Measurements from ENCODE around the gene UBR1. TPM values are rescaled to one million over a fixed set of nuclear protein-coding genes. Genes with fewer than 3 reads are reported as not detected.
A peak's percentile ranks its signal among the peaks of the same experiment; 100 is the strongest.

UBR1 gene
- total RNA-seq, 3 donors from 2014 or later = 20.3 to 37.0 (median 26.8) TPM

GRCh38 chr15:42920519-42921341, 185.1 kb downstream of the UBR1 start, which contains the start of gene TTBK2:
Gene TTBK2, minus strand, starts transcription at chr15:42920778. Its CDS starts 42,161 bp downstream, at chr15:42878617.
- peak; percentile 99 for ATAC-seq
- DNase-seq = peak; percentile 98 to 99 (median 99)
- H3K4me3 ChIP-seq = peak within 1 kb of the TSS; percentile 98
- H3K9me3 ChIP-seq = no peaks in the 10 kb centered on the region
- H3K4me1 ChIP-seq (ENCODE audit: low read depth) = no peaks in the 10 kb centered on the region
- TF ChIP-seq CTCF (IDR thresholded peaks at IDR 0.05) = peak; percentile 12
- H3K36me3 ChIP-seq (ENCODE audit: low read depth) = no peaks in the 10 kb centered on the region
- intact Hi-C loops (cut with DNase I, micrococcal nuclease) = loop anchor here (10.0 kb wide), 1 partner anchor 216 kb away; no protein-coding TSS in a partner anchor

- intact Hi-C loops (cut with DNase I, micrococcal nuclease) = loop anchor here (10.0 kb wide), 1 partner anchor 215 kb away; no protein-coding TSS in a partner anchor
- DNase-seq = peak in 1 of 3 donors; percentile 43
- H3K4me3 ChIP-seq = peak overlapping the region; percentile 98
- no peaks in the 10 kb centered on the region for H3K4me1 ChIP-seq (ENCODE audit: low read depth)
- peak; percentile 8 for ATAC-seq
- TF ChIP-seq CTCF (IDR thresholded peaks at IDR 0.05) = no peak
- no peaks in the 10 kb centered on the region for H3K9me3 ChIP-seq
- H3K36me3 ChIP-seq (ENCODE audit: low read depth) = no peaks in the 10 kb centered on the region
Measured at GRCh38 chr15:42919799-42920518, 185.9 kb downstream of the UBR1 start.

GRCh38 chr15:42919308-42919707, 186.5 kb downstream of the UBR1 start:
- H3K4me1 ChIP-seq (ENCODE audit: low read depth) = no peaks in the 10 kb centered on the region
- H3K36me3 ChIP-seq (ENCODE audit: low read depth) = no peaks in the 10 kb centered on the region
- no peak overlapping the region for H3K4me3 ChIP-seq
- ATAC-seq (no peak), DNase-seq (no peak)
- H3K9me3 ChIP-seq = no peaks in the 10 kb centered on the region
- intact Hi-C loops (cut with DNase I, micrococcal nuclease) = no loop called here
- no peak for TF ChIP-seq CTCF (IDR thresholded peaks at IDR 0.05)

DNA sequence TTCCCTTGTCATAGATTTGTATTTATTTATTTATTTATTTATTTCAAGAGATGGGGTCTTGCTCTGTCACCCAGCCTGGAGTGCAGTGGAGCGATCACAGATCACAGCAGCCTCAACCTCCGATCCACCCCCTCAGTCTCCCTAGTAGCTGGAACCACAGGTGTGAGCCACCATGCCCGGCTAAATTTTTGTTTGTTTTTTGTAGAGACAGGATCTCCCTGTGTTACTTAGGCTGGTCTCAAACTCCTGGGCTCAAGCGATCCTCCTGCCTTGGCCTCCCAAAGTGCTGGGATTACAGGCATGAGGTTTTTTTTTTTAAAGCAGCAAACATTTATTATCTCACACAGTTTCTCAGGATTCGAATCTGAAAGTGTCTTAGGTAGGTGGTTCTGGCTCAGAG, 187.8 kb downstream of the UBR1 start:
- no peak for DNase-seq
- Histone ChIP-seq H3K4me1 (ENCODE audit: low read depth) (no peaks in the 10 kb centered on the region), H3K9me3 (no peaks in the 10 kb centered on the region), H3K4me3 (no peak overlapping the region), H3K36me3 (ENCODE audit: low read depth) (no peaks in the 10 kb centered on the region)
- no peak for TF ChIP-seq CTCF (IDR thresholded peaks at IDR 0.05)
- no peak for ATAC-seq
- intact Hi-C loops (cut with DNase I, micrococcal nuclease) = no loop called here

- TF ChIP-seq CTCF (IDR thresholded peaks at IDR 0.05) = no peak
- Histone ChIP-seq H3K4me1 (ENCODE audit: low read depth) (no peaks in the 10 kb centered on the region), H3K9me3 (no peaks in the 10 kb centered on the region), H3K36me3 (ENCODE audit: low read depth) (no peaks in the 10 kb centered on the region), H3K4me3 (no peak overlapping the region)
- DNase-seq (no peak), ATAC-seq (no peak)
- intact Hi-C loops (cut with DNase I, micrococcal nuclease) = no loop called here
Measured at GRCh38 chr15:42915654-42916315, 190.1 kb downstream of the UBR1 start.

Measured in mucosa of descending colon (tissue), 3 donors.